Endodermal cell (in vitro differentiated cells): ENCODE measurements around the gene FMNL2. TPM values are rescaled to one million over a fixed set of nuclear protein-coding genes. Genes with fewer than 3 reads are reported as not detected.
A peak's percentile ranks its signal among the peaks of the same experiment; 100 is the strongest.

Experiments
- DNase-seq: peaks from one replicate; pipeline ENCODE4 v3.0.0-alpha.2; 2017
- H3K27ac ChIP-seq: 2 replicates; pipeline ENCODE4 v1.5.1; 2013; ENCODE audit warnings: mild to moderate bottlenecking, low read depth, low read length, moderate library complexity
- H3K27me3 ChIP-seq: 2 replicates; pipeline ENCODE4 v1.6.1; 2013; ENCODE audit warnings: mild to moderate bottlenecking, low read length, moderate library complexity; ENCODE audit not compliant: insufficient read depth, control insufficient read depth, poor library complexity, severe bottlenecking
- H3K36me3 ChIP-seq: 2 replicates; pipeline ENCODE4 v1.7.0; 2013; ENCODE audit warnings: mild to moderate bottlenecking, low read length, moderate library complexity; ENCODE audit not compliant: control insufficient read depth, insufficient read depth
- H3K4me1 ChIP-seq: one replicate; pipeline ENCODE4 v1.7.0; 2013; ENCODE audit warnings: low read length; ENCODE audit not compliant: control insufficient read depth, insufficient read depth
- H3K4me3 ChIP-seq: 2 replicates; pipeline ENCODE4 v1.5.1; 2013; ENCODE audit warnings: mild to moderate bottlenecking, low read length, moderate library complexity
- H3K9ac ChIP-seq: 2 replicates; pipeline ENCODE4 v1.6.1; 2013; ENCODE audit warnings: mild to moderate bottlenecking, low read length, moderate library complexity; ENCODE audit not compliant: poor library complexity, severe bottlenecking; ENCODE audit errors: extremely low read depth
- H3K9me3 ChIP-seq: 2 replicates; pipeline ENCODE4 v1.6.1; 2013; ENCODE audit warnings: mild to moderate bottlenecking, low read length, moderate library complexity; ENCODE audit not compliant: control insufficient read depth
- H3K27ac Mint-ChIP-seq: 2 replicates; pipeline ENCODE4 v1.8.0; 2020; ENCODE audit warnings: mixed read lengths
- H3K27me3 Mint-ChIP-seq: 2 replicates; pipeline ENCODE4 v1.8.0; 2021; ENCODE audit warnings: mild to moderate bottlenecking, mixed read lengths; ENCODE audit not compliant: insufficient read depth
- H3K36me3 Mint-ChIP-seq: 2 replicates; pipeline ENCODE4 v1.8.0; 2020; ENCODE audit warnings: low read depth, mixed read lengths
- H3K4me1 Mint-ChIP-seq: 2 replicates; pipeline ENCODE4 v1.8.0; 2020; ENCODE audit warnings: mixed read lengths
- H3K4me3 Mint-ChIP-seq: 2 replicates; pipeline ENCODE4 v1.8.0; 2020; ENCODE audit warnings: mild to moderate bottlenecking, moderate library complexity, mixed read lengths
- H3K9me3 Mint-ChIP-seq: 2 replicates; pipeline ENCODE4 v1.8.0; 2020; ENCODE audit warnings: mild to moderate bottlenecking, mixed read lengths
- CTCF ChIP-seq: fragments of 200-600 bp; sonication (generic); conservative IDR thresholded peaks from 2 replicates; pipeline ENCODE4 v1.5.0; 2021; ENCODE audit warnings: antibody characterized with exemption, mild to moderate bottlenecking
- WGBS, 2 experiments: methylation state at CpG; one replicate each; pipeline versions ENCODE4 v1.1.5 to v1.1.7; 2013; ENCODE audit warnings: missing lambda C conversion rate in 2 of 2, mixed read lengths in 1 of 2; ENCODE audit not compliant: insufficient coverage in 1 of 2, insufficient read length in 1 of 2; 5-methylcytosine and 5-hydroxymethylcytosine counted together
- total RNA-seq, 2 donors: library from RNA; stranded (reverse); fragmentation: NEBNext Ultra II Directional in 1 of 2; extraction: Animal tissue kit (Norgen Biotek cat#: 25700) in 1 of 2; gene quantifications; 2 replicates in 1 of 2; 3 replicates in 1 of 2; pipeline ENCODE4 v1.2.1, GENCODE V29; 2021

Gene FMNL2
- total RNA-seq, 2 donors from 2014 or later: 49.4 to 51.8 TPM

GRCh38 chr2:152449578-152449977, 114.6 kb downstream of the FMNL2 start:
- Histone ChIP-seq H3K9me3 (no peaks in the 10 kb centered on the region), H3K4me1 (peaks cover 21% of the 10 kb centered on the region), H3K27me3 (no peaks in the 10 kb centered on the region), H3K9ac (no peak overlapping the region), H3K36me3 (no peaks in the 10 kb centered on the region), H3K4me3 (no peak overlapping the region), H3K27ac (no peak overlapping the region)
- WGBS, 2 experiments: 75 to 82% methylated on average over 3 of the region's 3 CpGs
- no peak for DNase-seq
- Mint-ChIP-seq H3K27ac (no peak overlapping the region), H3K36me3 (no peaks in the 10 kb centered on the region), H3K9me3 (no peaks in the 10 kb centered on the region), H3K27me3 (no peaks in the 10 kb centered on the region), H3K4me1 (peaks cover 56% of the 10 kb centered on the region), H3K4me3 (no peak overlapping the region)
- no peak for TF ChIP-seq CTCF

GRCh38 chr2:152450176-152450575, 115.2 kb downstream of the FMNL2 start:
- Histone ChIP-seq H3K36me3 (no peaks in the 10 kb centered on the region), H3K27ac (no peak overlapping the region), H3K27me3 (no peaks in the 10 kb centered on the region), H3K9me3 (no peaks in the 10 kb centered on the region), H3K9ac (no peak overlapping the region), H3K4me3 (no peak overlapping the region), H3K4me1 (peaks cover 25% of the 10 kb centered on the region)
- no peak overlapping the region for H3K27ac Mint-ChIP-seq
- no peaks in the 10 kb centered on the region for H3K9me3 Mint-ChIP-seq
- H3K27me3 Mint-ChIP-seq: no peaks in the 10 kb centered on the region
- DNase-seq: no peak
- peaks cover 62% of the 10 kb centered on the region for H3K4me1 Mint-ChIP-seq
- 74 to 78% methylated on average over 3 to 4 of the region's 4 CpGs for WGBS, 2 experiments
- H3K4me3 Mint-ChIP-seq: no peak overlapping the region
- H3K36me3 Mint-ChIP-seq: no peaks in the 10 kb centered on the region
- TF ChIP-seq CTCF: no peak

- H3K4me3 Mint-ChIP-seq: peak overlapping the region; percentile 46
- peak; percentile 83 for DNase-seq
Measured at GRCh38 chr2:152452256-152452973, 117.4 kb downstream of the FMNL2 start.

More at GRCh38 chr2:152452256-152452973, 117.4 kb downstream of the FMNL2 start:
- H3K27ac Mint-ChIP-seq: peak overlapping the region; percentile 97
- H3K27me3 Mint-ChIP-seq: no peaks in the 10 kb centered on the region
- H3K36me3 Mint-ChIP-seq: no peaks in the 10 kb centered on the region
- peak overlapping the region; percentile 93 for H3K27ac ChIP-seq
- H3K9me3 ChIP-seq: no peaks in the 10 kb centered on the region
- TF ChIP-seq CTCF: no peak
- peaks cover 31% of the 10 kb centered on the region for H3K4me1 ChIP-seq
- no peaks in the 10 kb centered on the region for H3K36me3 ChIP-seq
- H3K4me3 ChIP-seq: peak overlapping the region; percentile 27
- WGBS, 2 experiments: 30 to 43% methylated on average over 6 to 13 of the region's 13 CpGs
- no peaks in the 10 kb centered on the region for H3K27me3 ChIP-seq
- peaks cover 70% of the 10 kb centered on the region for H3K4me1 Mint-ChIP-seq
- H3K9me3 Mint-ChIP-seq: no peaks in the 10 kb centered on the region
- peak overlapping the region; percentile 18 for H3K9ac ChIP-seq
